HG03060 (cell line): ENCODE data around the gene NMNAT2.
"Not testable (repeated sequence)": the region's sequence is repeated elsewhere in the genome, so short reads cannot be mapped to it uniquely, and the experiment has no call there.

Experiments used
- ATAC-seq: cut with Tn5 transposase; IDR thresholded peaks from one replicate; pipeline ENCODE4 v1.9.1; 2021; ENCODE audit warnings: low read depth, moderate number of reproducible peaks; ENCODE audit not compliant: unreplicated experiment

The NMNAT2 gene

DNA sequence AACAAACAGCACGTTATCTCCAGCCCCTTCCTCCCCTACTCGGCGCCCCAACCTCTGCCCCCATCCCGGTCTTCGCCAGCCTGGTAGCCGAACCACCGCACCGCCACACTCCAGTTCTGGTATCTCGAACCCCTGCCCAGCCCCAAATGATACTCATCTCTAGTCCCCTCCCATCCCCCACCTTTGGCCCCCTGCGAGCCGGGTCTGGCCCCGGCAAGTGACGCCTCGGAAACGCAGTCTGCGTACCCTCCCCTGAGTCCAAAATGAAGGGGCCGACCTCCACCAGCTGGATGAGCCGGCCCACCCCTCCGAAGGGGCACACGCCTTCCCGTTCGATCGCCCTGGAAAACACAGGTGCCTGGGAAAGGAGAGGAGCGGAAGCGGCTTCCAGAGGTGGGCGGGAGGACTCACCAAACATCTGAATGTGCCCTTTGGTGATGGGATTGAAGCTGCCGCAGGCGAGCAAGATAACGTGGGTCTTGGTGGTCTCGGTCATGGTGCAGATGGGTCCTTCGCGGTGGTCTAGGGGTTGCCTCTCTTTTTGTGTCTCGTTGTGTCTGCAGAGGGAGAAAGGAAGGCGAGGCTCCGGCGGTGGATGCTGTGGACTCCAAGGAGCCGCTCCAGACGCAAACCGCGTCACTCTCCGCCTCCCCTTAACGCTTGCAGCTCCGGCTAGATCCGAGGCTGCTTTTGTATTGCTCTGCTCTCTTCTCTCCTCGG lies at the start of gene NMNAT2:
Gene NMNAT2, minus strand, starts transcription at position 609 of the 720 bp plus-strand sequence. Its CDS starts 113 bp downstream, at position 496.
- no peak for ATAC-seq

GRCh38 chr1:183467687-183468086 lies 49.5 kb upstream of the NMNAT2 start:
- no peak for ATAC-seq

DNA sequence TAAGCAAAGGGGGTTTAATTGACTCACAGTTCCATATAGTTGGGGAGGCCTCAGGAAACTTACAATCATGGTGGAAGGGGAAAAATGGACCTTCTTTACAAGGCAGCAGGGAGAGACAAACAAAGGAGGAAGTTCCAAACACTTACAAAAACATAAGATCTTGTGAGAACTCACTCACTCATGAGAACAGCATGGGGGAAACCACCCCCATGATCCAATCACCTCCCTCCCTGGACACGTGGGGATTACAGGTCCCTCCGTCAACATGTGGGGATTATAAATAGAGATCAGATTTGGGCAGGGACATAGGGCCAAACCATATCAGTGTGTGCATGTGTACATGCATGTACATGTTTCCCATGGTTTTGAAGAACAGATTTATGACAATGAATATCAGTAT lies 48.6 kb upstream of the NMNAT2 start:
- ATAC-seq = no peak

- ATAC-seq = no peak
These were observed 45.4 kb upstream of the NMNAT2 start for GRCh38 chr1:183463566-183463965.

- ATAC-seq = no peak
These were observed 43.2 kb upstream of the NMNAT2 start for GRCh38 chr1:183461350-183461749.

GRCh38 chr1:183460596-183460995 lies 42.4 kb upstream of the NMNAT2 start:
- ATAC-seq = no peak

- ATAC-seq = no peak
These were observed 39.3 kb upstream of the NMNAT2 start for GRCh38 chr1:183457449-183457848.

DNA sequence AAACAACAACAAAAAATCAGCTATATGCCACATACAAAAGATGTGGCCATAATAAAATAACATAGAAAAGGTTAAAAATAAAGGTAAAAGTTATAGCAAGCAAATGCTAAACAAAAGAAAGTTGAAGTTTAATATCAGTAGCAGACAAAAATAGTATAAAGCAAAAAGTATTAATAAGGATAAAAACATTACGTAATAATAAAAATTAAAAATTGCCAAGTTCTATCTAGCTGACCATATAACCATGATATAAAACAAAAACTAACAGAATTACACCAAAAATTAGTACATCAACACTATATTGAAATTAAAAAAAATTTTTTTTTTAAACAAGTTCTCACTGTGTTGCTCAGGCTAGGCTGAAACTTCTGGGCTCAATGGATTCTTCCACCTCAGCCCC lies 38.6 kb upstream of the NMNAT2 start:
- no peak for ATAC-seq

DNA sequence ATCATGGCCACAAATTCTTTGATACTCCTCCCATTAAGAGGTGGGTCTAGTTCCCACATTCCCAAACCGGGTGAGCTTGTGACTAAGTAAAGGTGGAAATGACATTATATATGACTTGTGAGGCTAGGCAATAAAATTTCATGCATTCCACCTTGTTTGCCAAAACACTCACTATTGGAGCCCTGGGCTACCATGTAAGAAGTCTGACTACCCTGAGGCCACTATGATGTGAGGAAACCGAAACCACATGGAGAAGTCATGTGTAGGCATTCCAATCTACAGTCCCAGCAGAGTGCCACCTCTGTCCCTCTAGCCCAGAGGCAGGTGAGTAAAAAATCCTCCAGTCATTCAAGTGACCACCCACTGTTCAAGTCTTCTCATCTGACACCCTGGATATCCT lies 36.2 kb upstream of the NMNAT2 start:
- no peak for ATAC-seq

DNA sequence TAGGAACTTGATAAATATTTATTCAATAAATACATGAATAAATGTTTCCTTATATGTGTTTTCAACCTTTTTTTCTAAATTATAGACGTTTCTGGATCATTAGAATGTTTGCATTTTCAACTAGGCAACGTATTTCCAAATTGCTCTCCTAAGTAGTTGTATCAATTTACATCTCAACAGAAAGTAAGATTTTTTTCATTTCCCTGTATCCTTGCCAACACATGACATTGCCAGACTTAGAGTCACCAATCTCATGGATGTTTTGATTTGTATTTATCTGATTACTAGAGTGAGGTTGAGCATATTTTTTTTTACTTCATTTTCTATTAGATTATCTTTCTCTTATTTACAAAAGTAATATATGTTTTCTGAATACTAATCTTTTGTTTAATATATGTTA lies 31.9 kb upstream of the NMNAT2 start:
- ATAC-seq = no peak

DNA sequence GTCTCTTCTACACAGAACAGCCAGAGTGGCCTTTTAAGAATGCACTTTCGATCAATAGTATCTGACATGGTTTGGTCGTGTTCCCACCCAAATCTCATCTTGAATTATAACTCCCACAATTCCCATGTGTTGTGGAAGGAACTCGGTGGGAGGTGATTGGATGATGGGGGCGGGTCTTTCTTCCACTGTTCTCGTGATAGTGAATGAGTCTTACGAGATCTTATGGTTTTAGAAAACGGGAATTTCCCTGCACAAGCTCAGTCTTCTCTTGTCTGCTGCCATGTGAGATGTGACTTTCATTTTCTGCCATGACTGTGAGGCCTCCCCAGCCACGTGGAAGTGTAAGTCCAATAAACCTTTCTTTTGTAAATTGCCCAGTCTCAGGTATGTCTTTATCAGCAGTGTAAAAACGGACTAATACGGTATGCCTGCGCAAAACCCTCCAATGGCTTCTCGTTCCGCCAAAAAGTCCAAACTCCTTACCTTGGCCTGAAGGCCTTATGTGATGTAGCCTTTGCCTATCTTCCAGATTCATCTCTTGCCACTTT lies 31.1 kb upstream of the NMNAT2 start:
- no peak for ATAC-seq

- no peak for ATAC-seq
These were observed 26.1 kb upstream of the NMNAT2 start for GRCh38 chr1:183444243-183444642.

DNA sequence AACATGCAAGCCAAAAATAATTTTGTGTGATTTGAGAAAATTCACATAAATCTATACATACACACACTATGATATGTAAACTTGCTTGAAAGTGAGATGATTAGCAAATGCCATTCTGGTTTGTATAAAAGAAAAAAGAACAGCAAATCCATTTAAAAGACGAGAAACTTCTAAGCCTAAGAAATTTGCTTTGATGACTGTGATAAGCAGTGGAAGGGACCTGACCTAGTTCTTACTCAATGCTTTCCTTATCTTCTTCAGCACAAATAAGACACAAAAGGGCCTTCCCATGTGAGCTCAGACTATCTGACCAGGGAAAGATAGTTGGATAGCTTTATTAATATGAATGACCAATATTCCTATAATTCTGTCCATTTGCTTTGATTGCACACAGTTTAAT lies 25.3 kb upstream of the NMNAT2 start:
- ATAC-seq = no peak

DNA sequence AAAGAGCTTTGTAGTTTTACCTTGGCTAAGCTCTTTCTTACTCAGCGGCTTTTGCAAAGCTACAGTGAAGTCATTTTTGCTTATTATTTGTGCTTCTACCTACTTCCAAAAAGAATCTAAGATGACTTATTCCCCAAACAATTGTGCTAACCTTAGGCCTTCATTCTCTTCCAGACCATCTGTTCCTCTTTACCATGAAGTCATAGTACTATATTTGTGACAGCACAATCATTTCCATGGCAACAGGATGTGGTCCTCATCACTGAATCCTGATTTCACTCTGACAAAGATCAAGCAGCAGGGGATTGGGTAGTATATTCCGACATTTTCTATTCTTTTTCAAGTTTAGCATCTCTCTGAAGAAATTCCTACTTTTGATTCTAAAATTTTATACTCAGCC lies 24.8 kb upstream of the NMNAT2 start:
- no peak for ATAC-seq

DNA sequence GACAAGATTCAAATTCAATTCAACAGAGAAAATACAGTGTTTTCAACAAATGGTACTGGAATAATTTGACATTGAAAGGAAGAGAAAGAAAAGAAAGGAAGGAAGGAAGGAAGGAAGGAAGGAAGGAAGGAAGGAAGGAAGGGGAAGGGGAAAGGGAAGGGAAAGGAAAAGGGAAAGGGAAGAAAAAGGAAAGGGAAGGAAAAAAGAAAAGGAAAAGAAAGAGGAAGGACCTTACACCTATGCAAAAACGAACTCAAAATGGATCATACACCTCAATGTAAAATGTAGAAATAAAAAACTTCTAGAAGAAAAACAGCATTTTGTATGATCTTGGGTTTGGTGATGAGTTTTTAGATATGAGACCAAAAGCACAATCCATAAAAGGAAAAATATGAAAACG lies 19.9 kb upstream of the NMNAT2 start:
- no peak for ATAC-seq

DNA sequence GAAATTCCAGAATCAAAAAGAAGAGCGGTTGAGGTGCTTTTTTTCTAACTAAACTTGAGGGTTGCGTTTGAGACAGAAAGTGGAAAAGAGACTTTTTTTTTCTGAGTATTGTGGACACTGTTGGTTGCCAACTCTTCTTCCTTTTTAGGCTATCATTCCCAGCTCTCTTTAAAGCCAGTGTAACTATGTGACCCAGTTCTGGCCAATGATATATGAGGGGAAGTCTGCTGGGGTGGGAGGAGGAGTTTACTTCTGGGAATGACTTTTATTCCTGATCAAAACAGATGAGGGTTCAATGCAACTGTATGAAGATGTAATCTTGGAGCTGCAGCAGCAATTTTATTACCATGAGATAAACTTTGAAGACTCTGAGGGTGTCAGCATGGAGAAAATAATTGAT lies 17.3 kb upstream of the NMNAT2 start:
- no peak for ATAC-seq

- no peak for ATAC-seq
These were observed 15.5 kb upstream of the NMNAT2 start for GRCh38 chr1:183433703-183434102.

- no peak for ATAC-seq
These were observed 14.3 kb upstream of the NMNAT2 start for GRCh38 chr1:183432548-183432875.

GRCh38 chr1:183431840-183432547 lies 13.8 kb upstream of the NMNAT2 start:
- no peak for ATAC-seq

DNA sequence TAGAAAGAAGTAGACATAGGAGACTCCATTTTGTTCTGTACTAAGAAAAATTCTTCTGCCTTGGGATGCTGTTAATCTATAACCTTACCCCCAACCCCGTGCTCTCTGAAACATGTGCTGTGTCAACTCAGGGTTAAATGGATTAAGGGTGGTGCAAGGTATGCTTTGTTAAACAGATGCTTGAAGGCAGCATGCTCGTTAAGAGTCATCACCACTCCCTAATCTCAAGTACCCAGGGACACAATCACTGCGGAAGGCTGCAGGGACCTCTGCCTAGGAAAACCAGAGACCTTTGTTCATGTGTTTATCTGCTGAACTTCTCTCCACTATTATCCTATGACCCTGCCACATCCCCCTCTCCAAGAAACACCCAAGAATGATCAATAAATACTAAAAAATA lies 9.4 kb upstream of the NMNAT2 start:
- not testable (repeated sequence) for ATAC-seq

DNA sequence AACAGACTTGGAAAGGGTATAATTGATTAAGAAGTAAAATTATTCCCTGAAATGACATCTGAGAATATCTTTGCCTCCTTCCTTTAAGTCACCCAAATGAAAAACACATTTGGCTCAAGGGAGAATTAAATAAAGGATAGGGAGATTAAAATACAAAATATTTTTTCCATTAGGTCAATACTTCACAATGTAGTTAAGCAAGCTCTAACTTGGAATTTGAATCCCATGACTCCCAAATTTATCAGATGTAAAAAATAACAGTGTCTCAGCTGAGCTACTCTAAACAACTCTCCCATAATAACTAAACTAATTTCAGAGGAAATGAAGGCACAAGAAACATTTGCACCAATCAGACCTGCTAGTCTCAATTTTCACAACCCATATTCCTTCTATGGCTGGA lies 6.5 kb upstream of the NMNAT2 start:
- no peak for ATAC-seq

DNA sequence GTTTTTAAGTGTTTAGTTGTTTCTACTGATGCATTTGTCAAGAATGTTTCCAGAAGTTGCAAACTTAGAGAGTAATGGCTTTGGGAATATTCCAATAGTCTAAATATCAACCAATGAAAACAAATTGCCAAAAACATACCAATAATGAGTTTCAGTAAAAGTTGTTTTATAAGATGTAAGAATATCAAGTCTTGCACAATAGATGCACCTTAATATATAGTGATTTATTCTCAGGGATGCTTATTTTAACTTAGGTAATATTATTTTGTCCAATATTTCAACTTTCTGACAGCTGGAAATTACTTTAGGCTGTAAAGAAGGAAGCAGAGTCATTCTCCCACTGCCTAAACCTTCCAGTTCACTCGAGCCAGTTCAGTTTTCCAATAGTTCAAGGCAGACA lies 5.4 kb upstream of the NMNAT2 start:
- ATAC-seq = no peak
